OCI-LY7 (cell line): ENCODE data around the gene TBC1D24.
"Not testable (repeated sequence)": the region's sequence is repeated elsewhere in the genome, so short reads cannot be mapped to it uniquely, and the experiment has no call there.

Experiments
- EZH2phosphoT487 ChIP-seq: fragments of 200-600 bp; sonication (generic); IDR thresholded peaks from 2 replicates; pipeline ENCODE4 v1.6.1; 2018; ENCODE audit warnings: low read depth, borderline replicate concordance, mild to moderate bottlenecking, mixed run types, antibody characterized with exemption, low read length, moderate library complexity, mixed read lengths
- TF ChIP-seq, protein P1 (sequence below): fragments of 200-600 bp; sonication (generic); conservative IDR thresholded peaks from 2 replicates; pipeline ENCODE4 v1.5.1; 2014; ENCODE audit warnings: mild to moderate bottlenecking, antibody characterized with exemption, low read length, moderate library complexity, mixed read lengths

DNA sequence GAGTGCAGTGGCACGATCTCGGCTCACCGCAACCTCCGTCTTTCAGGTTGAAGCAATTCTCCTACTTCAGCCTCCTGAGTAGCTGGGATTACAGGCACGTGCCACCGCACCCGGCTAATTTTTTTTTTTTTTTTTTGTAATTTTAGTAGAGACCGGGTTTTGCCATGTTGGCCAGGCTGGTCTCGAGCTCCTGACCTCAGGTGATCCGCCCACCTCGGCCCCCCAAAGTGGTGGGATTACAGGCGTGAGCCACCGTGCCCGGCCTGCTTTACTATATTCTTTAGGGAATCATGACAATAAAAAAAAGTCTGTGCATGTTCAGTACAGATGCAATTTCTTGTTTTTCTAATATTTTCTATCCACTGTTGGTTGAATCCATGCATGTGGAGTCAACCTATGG lies 68.8 kb downstream of the TBC1D24 start:
- TF ChIP-seq EZH2phosphoT487: not testable (repeated sequence)
- TF ChIP-seq, protein P1, sequence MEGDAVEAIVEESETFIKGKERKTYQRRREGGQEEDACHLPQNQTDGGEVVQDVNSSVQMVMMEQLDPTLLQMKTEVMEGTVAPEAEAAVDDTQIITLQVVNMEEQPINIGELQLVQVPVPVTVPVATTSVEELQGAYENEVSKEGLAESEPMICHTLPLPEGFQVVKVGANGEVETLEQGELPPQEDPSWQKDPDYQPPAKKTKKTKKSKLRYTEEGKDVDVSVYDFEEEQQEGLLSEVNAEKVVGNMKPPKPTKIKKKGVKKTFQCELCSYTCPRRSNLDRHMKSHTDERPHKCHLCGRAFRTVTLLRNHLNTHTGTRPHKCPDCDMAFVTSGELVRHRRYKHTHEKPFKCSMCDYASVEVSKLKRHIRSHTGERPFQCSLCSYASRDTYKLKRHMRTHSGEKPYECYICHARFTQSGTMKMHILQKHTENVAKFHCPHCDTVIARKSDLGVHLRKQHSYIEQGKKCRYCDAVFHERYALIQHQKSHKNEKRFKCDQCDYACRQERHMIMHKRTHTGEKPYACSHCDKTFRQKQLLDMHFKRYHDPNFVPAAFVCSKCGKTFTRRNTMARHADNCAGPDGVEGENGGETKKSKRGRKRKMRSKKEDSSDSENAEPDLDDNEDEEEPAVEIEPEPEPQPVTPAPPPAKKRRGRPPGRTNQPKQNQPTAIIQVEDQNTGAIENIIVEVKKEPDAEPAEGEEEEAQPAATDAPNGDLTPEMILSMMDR: not testable (repeated sequence)
